Transverse colon (tissue), 4 donors: ENCODE results near the gene KLC3. TPM values are rescaled to one million over a fixed set of nuclear protein-coding genes. Genes with fewer than 3 reads are reported as not detected.

Experiments
- DNase-seq: peaks from one replicate; pipeline ENCODE4 v3.0.0-alpha.2; 2019
- H3K27ac ChIP-seq, 4 donors: fragments of 200-600 bp; sonication (generic); 2 replicates each; pipeline ENCODE4 v1.5.1; 2016 to 2018; ENCODE audit warnings: inconsistent platforms in 4 of 4
- H3K27me3 ChIP-seq: fragments of 200-600 bp; sonication (generic); 2 replicates; pipeline ENCODE4 v1.5.1; 2017; ENCODE audit warnings: inconsistent platforms
- H3K36me3 ChIP-seq, 4 donors: fragments of 200-600 bp; sonication (generic); 2 replicates each; pipeline ENCODE4 v1.5.1; 2017 to 2019; ENCODE audit warnings: inconsistent platforms in 4 of 4
- H3K4me1 ChIP-seq, 4 donors: fragments of 200-600 bp; sonication (generic); 2 replicates each; pipeline ENCODE4 v1.5.1; 2017 to 2020; ENCODE audit warnings: inconsistent platforms in 4 of 4
- H3K4me3 ChIP-seq, 4 donors: fragments of 200-600 bp; sonication (generic); 1 replicate in 1 of 4; 2 replicates in 3 of 4; pipeline versions ENCODE4 v1.5.1 to v1.6.1; 2017 to 2019; ENCODE audit warnings: inconsistent platforms in 4 of 4
- H3K9me3 ChIP-seq, 2 donors: fragments of 200-600 bp; sonication (generic); 2 replicates each; pipeline ENCODE4 v1.5.1; 2017 to 2019; ENCODE audit warnings: inconsistent platforms in 2 of 2
- CTCF ChIP-seq, 5 experiments: fragments of 200-600 bp in 3 of 5; fragments of 450-650 bp in 2 of 5; sonication (generic) in 3 of 5; IDR thresholded peaks; 1 replicate in 2 of 5; 2 replicates in 3 of 5; pipeline ENCODE4 v1.5.1; 2016 to 2017; ENCODE audit warnings: antibody characterized with exemption in 5 of 5, inconsistent platforms in 3 of 5, mild to moderate bottlenecking in 2 of 5, moderate library complexity in 1 of 5
- EP300 ChIP-seq: sonication (generic); formaldehyde crosslinking; IDR thresholded peaks from one replicate; pipeline ENCODE4 v1.6.1; 2017; ENCODE audit warnings: antibody characterized with exemption, low read depth
- POLR2A ChIP-seq: fragments of 450-650 bp; IDR thresholded peaks from one replicate; pipeline ENCODE4 v1.6.1; 2016; ENCODE audit warnings: antibody characterized with exemption, mild to moderate bottlenecking, moderate library complexity
- POLR2AphosphoS5 ChIP-seq, 3 donors: sonication (generic); formaldehyde crosslinking; IDR thresholded peaks; one replicate each; pipeline ENCODE4 v1.6.1; 2016; ENCODE audit warnings: antibody characterized with exemption in 3 of 3
- whole genome bisulfite sequencing, 2 donors: methylation state at CpG; one replicate each; pipeline ENCODE4 v1.1.5; 2018; ENCODE audit warnings: low coverage in 1 of 2; 5-methylcytosine and 5-hydroxymethylcytosine counted together
- in situ Hi-C, 4 donors: fragments of 200-750 bp; cut with MboI; loops; one replicate each; pipeline versions ENCODE4 v1.15.0 to v1.15.1; 2017; ENCODE audit warnings: low sequenced_read_pairs in 3 of 4, low pct_ligation_motif_present in 1 of 4, low pct_unique_long_range_greater_than_20kb in 1 of 4
- intact Hi-C: fragments of 100-400 bp; cut with DNase I; formaldehyde crosslinking; loops from one replicate; pipeline ENCODE4 v1.15.1; 2023; ENCODE audit warnings: low total_unique reads
- total RNA-seq, 4 donors: library from RNA; depleted of rRNA; stranded (reverse); fragments of >200 nt; gene quantifications; one replicate each; pipeline ENCODE4 v1.1.0, GENCODE V29; 2016

The KLC3 gene
- total RNA-seq, 4 donors from 2014 or later, result not detected

- no peaks in the 10 kb centered on the region for H3K36me3 ChIP-seq
- no peaks in the 10 kb centered on the region for H3K9me3 ChIP-seq
- WGBS, 2 donors, result 58 to 83% methylated on average over 1 to 4 of the region's 4 CpGs
- no peak for TF ChIP-seq POLR2AphosphoS5 (IDR thresholded peaks at IDR 0.05)
- TF ChIP-seq POLR2A, result no peak
- no peak for TF ChIP-seq CTCF (IDR thresholded peaks at IDR 0.05)
- TF ChIP-seq EP300, result no peak
- intact Hi-C loops (no loop called here), in situ Hi-C loops (no loop called here)
- no peak overlapping the region for H3K27ac ChIP-seq
- no peaks in the 10 kb centered on the region for H3K4me1 ChIP-seq
- DNase-seq, result no peak
- no peak overlapping the region for H3K4me3 ChIP-seq
- H3K27me3 ChIP-seq, result no peaks in the 10 kb centered on the region
These were observed 35.5 kb upstream of the KLC3 start for GRCh38 chr19:45305007-45305406.

- Histone ChIP-seq H3K27me3 (no peaks in the 10 kb centered on the region), H3K9me3 (no peaks in the 10 kb centered on the region), H3K4me3 (no peak overlapping the region), H3K27ac (no peak overlapping the region), H3K4me1 (no peaks in the 10 kb centered on the region), H3K36me3 (no peaks in the 10 kb centered on the region)
- TF ChIP-seq POLR2AphosphoS5 (IDR thresholded peaks at IDR 0.05) (no peak), POLR2A (no peak), EP300 (no peak), CTCF (IDR thresholded peaks at IDR 0.05) (no peak)
- intact Hi-C loops (no loop called here), in situ Hi-C loops (no loop called here)
- DNase-seq, result no peak
- WGBS, 2 donors, result 23 to 29% methylated on average over 5 of the region's 5 CpGs
These were observed 35.1 kb upstream of the KLC3 start for GRCh38 chr19:45305421-45305820.

- intact Hi-C loops (no loop called here), in situ Hi-C loops (no loop called here)
- H3K4me3 ChIP-seq, result no peak overlapping the region
- 57 to 60% methylated on average over 1 to 9 of the region's 9 CpGs for WGBS, 2 donors
- H3K36me3 ChIP-seq, result no peaks in the 10 kb centered on the region
- H3K4me1 ChIP-seq, result no peaks in the 10 kb centered on the region
- H3K27me3 ChIP-seq, result no peaks in the 10 kb centered on the region
- H3K27ac ChIP-seq, result no peak overlapping the region
- no peaks in the 10 kb centered on the region for H3K9me3 ChIP-seq
- DNase-seq, result no peak
- TF ChIP-seq EP300, result no peak
- TF ChIP-seq CTCF (IDR thresholded peaks at IDR 0.05), result no peak
- TF ChIP-seq POLR2A, result no peak
- TF ChIP-seq POLR2AphosphoS5 (IDR thresholded peaks at IDR 0.05), result no peak
These were observed 34.5 kb upstream of the KLC3 start for GRCh38 chr19:45306040-45306439.

GRCh38 chr19:45306518-45307027 lies 34.0 kb upstream of the KLC3 start:
- Histone ChIP-seq H3K36me3 (no peaks in the 10 kb centered on the region), H3K27ac (no peak overlapping the region), H3K9me3 (no peaks in the 10 kb centered on the region), H3K4me3 (no peak overlapping the region), H3K4me1 (no peaks in the 10 kb centered on the region), H3K27me3 (no peaks in the 10 kb centered on the region)
- 84% methylated on average over 13 of the region's 18 CpGs; no CpG with 5 or more reads in 1 of the 2 donors for WGBS, 2 donors
- no peak for DNase-seq
- TF ChIP-seq POLR2A, result no peak
- TF ChIP-seq EP300, result no peak
- TF ChIP-seq CTCF (IDR thresholded peaks at IDR 0.05), result no peak
- no peak for TF ChIP-seq POLR2AphosphoS5 (IDR thresholded peaks at IDR 0.05)
- intact Hi-C loops (no loop called here), in situ Hi-C loops (no loop called here)
